ENCODE results near the gene CCNE1.

GRCh38 chr19:29767039-29767735 lies 44.6 kb upstream of the CCNE1 start:
- no peak for TF ChIP-seq CTCF (IDR thresholded peaks at IDR 0.05)
- no peak for TF ChIP-seq POLR2A (IDR thresholded peaks at IDR 0.05)
- no peak for TF ChIP-seq POLR2AphosphoS5 (IDR thresholded peaks at IDR 0.05)
